Upper lobe of left lung (tissue), 6 donors: ENCODE results near the gene CCDC69. TPM values are rescaled to one million over a fixed set of nuclear protein-coding genes. Genes with fewer than 3 reads are reported as not detected.

Source experiments
- ATAC-seq, 2 donors: fragments of 200-7000 bp; cut with Tn5 transposase; one replicate each; pipeline ENCODE4 v1.9.1; 2022; ENCODE audit warnings: mild to moderate bottlenecking in 2 of 2, moderate library complexity in 2 of 2; ENCODE audit not compliant: low FRiP score in 2 of 2
- DNase-seq, 2 donors: peaks; one replicate each; pipeline ENCODE4 v3.0.0-alpha.2; 2019 to 2020
- H3K27ac ChIP-seq, 4 donors: fragments of 200-600 bp; sonication (generic); one replicate each; pipeline ENCODE4 v1.5.1; 2016 to 2019
- H3K27me3 ChIP-seq, 4 donors: fragments of 200-600 bp; sonication (generic); one replicate each; pipeline ENCODE4 v1.5.1; 2017 to 2019
- H3K36me3 ChIP-seq, 4 donors: fragments of 200-600 bp; sonication (generic); one replicate each; pipeline ENCODE4 v1.5.1; 2016 to 2019
- H3K4me1 ChIP-seq, 4 donors: fragments of 200-600 bp; sonication (generic); one replicate each; pipeline ENCODE4 v1.5.1; 2018 to 2019
- H3K4me3 ChIP-seq, 4 donors: fragments of 200-600 bp; sonication (generic); one replicate each; pipeline ENCODE4 v1.5.1; 2017 to 2019; ENCODE audit warnings: mild to moderate bottlenecking in 2 of 4, moderate library complexity in 1 of 4
- H3K9me3 ChIP-seq, 4 donors: fragments of 200-600 bp; sonication (generic); one replicate each; pipeline ENCODE4 v1.5.1; 2018 to 2019
- EP300 ChIP-seq, 4 donors: sonication (generic); formaldehyde crosslinking; IDR thresholded peaks; one replicate each; pipeline ENCODE4 v1.5.1; 2017; ENCODE audit warnings: antibody characterized with exemption in 4 of 4, control low read depth in 2 of 4
- POLR2A ChIP-seq, 4 donors: fragments of 450-650 bp; IDR thresholded peaks; one replicate each; pipeline ENCODE4 v1.5.1; 2016 to 2017; ENCODE audit warnings: antibody characterized with exemption in 4 of 4, mild to moderate bottlenecking in 2 of 4
- POLR2AphosphoS5 ChIP-seq, 2 donors: sonication (generic); formaldehyde crosslinking; IDR thresholded peaks; one replicate each; pipeline ENCODE4 v1.5.1; 2017; ENCODE audit warnings: antibody characterized with exemption in 2 of 2
- WGBS, 2 donors: methylation state at CpG; one replicate each; pipeline ENCODE4 v1.1.5; 2017 to 2018; 5-methylcytosine and 5-hydroxymethylcytosine counted together
- total RNA-seq, 6 donors: library from RNA; depleted of rRNA in 4 of 6; stranded (reverse); fragments of >200 nt in 4 of 6; gene quantifications; one replicate each; pipeline versions ENCODE4 v1.1.0 to v1.2.1, GENCODE V29; 2016 to 2021
- TF ChIP-seq, protein P1 (sequence below), 6 experiments: fragments of 450-650 bp in 4 of 6; fragments of 200-600 bp in 2 of 6; sonication (generic) in 2 of 6; IDR thresholded peaks; one replicate each; pipeline ENCODE4 v1.5.1; 2016 to 2019; ENCODE audit warnings: antibody characterized with exemption in 6 of 6
- donor health status: DM: no; HTN: no; CAD: no; lungs with moderate emphysema.
- donor health status: DM: no; HTN: yes; CAD: no; lungs with severe emphysema.

CCDC69 gene
- total RNA-seq, 6 donors from 2014 or later: 61.0 to 119 (median 92.6) TPM

DNA sequence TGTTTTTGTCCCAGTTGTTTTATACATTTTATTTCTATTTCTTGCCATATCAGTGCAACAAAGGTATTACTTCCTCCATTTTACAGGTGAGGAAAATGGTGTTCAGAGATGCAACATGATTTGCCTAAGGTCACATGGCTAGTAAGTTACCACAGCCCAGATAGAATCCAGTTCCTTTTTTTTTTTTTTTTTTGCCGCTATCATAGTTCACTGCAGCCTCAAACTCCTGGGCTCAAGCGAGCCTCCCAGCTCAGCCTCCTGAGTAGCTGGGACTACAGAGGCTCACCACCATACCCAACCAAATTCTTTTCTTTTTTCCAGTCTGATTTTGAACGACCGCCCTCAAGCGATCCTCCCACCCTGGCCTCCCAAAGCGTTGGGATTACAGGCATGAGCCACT is 480 bp upstream of the CCDC69 start:
- 87 to 91% methylated on average over 6 of the region's 6 CpGs for WGBS, 2 donors
- Histone ChIP-seq H3K36me3 (no peaks in the 10 kb centered on the region), H3K27ac (peak overlapping the region; percentile 89 to 95 (median 94)), H3K4me1 (peaks cover 35 to 51% (median 45%) of the 10 kb centered on the region in 4 donors), H3K4me3 (peak overlapping the region in 3 of 4 donors; percentile 64 to 98 (median 74)), H3K27me3 (no peaks in the 10 kb centered on the region), H3K9me3 (no peaks in the 10 kb centered on the region)
- DNase-seq (no peak), ATAC-seq (no peak)
- no peak for TF ChIP-seq EP300 (IDR thresholded peaks at IDR 0.05)
- no peak for TF ChIP-seq POLR2A (IDR thresholded peaks at IDR 0.05)
- TF ChIP-seq POLR2AphosphoS5 (IDR thresholded peaks at IDR 0.05): no peak
- TF ChIP-seq, protein P1, sequence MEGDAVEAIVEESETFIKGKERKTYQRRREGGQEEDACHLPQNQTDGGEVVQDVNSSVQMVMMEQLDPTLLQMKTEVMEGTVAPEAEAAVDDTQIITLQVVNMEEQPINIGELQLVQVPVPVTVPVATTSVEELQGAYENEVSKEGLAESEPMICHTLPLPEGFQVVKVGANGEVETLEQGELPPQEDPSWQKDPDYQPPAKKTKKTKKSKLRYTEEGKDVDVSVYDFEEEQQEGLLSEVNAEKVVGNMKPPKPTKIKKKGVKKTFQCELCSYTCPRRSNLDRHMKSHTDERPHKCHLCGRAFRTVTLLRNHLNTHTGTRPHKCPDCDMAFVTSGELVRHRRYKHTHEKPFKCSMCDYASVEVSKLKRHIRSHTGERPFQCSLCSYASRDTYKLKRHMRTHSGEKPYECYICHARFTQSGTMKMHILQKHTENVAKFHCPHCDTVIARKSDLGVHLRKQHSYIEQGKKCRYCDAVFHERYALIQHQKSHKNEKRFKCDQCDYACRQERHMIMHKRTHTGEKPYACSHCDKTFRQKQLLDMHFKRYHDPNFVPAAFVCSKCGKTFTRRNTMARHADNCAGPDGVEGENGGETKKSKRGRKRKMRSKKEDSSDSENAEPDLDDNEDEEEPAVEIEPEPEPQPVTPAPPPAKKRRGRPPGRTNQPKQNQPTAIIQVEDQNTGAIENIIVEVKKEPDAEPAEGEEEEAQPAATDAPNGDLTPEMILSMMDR (IDR thresholded peaks at IDR 0.05): no peak

DNA sequence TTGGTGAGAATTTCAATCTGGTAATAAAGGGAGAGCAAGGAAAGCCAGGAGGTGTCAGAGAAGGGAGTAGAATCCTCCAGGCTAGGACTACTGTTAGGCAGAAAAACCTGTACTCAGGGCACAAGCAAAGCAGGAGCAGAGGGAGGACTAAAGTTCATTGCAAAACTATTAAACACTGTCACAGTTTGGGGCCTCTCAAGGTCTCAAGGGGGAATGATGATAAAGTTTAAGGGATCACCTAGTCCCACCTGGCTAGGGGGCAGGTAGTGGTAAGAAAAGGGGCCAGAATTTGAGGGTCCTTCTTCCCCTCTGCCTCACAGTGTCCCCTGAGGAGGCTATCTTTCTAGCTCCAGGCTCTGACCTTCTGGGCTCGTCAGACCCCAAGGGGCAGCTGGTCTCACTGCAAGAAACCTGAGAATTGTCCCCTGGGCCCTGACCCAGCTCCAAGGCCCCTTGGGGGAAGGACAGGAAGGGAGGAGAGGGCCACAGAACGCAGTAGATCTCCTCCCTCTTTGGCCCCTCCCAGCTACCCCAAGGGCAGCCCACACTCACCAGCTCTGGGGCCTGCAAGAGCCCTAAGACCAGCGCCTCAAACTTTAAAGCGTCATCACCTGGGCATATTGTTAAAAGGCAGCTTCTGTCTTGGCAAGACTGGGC is 974 bp downstream of the CCDC69 start:
- no peaks in the 10 kb centered on the region for H3K9me3 ChIP-seq
- H3K27ac ChIP-seq: peak overlapping the region; percentile 89 to 95 (median 94)
- DNase-seq (peak in 1 of 2 donors; percentile 87), ATAC-seq (peak; percentile 78 to 82)
- H3K36me3 ChIP-seq: no peaks in the 10 kb centered on the region
- H3K27me3 ChIP-seq: no peaks in the 10 kb centered on the region
- TF ChIP-seq POLR2AphosphoS5 (IDR thresholded peaks at IDR 0.05) (peak in 1 of 2 donors; percentile 51), EP300 (IDR thresholded peaks at IDR 0.05) (no peak), POLR2A (IDR thresholded peaks at IDR 0.05) (peak in 2 of 4 donors; percentile 10 to 36)
- TF ChIP-seq, protein P1 (IDR thresholded peaks at IDR 0.05): no peak
- peak overlapping the region; percentile 63 to 98 (median 69) for H3K4me3 ChIP-seq
- peaks cover 45 to 65% (median 52%) of the 10 kb centered on the region in 4 donors for H3K4me1 ChIP-seq
- 4 to 10% methylated on average over 2 to 4 of the region's 4 CpGs for WGBS, 2 donors

DNA sequence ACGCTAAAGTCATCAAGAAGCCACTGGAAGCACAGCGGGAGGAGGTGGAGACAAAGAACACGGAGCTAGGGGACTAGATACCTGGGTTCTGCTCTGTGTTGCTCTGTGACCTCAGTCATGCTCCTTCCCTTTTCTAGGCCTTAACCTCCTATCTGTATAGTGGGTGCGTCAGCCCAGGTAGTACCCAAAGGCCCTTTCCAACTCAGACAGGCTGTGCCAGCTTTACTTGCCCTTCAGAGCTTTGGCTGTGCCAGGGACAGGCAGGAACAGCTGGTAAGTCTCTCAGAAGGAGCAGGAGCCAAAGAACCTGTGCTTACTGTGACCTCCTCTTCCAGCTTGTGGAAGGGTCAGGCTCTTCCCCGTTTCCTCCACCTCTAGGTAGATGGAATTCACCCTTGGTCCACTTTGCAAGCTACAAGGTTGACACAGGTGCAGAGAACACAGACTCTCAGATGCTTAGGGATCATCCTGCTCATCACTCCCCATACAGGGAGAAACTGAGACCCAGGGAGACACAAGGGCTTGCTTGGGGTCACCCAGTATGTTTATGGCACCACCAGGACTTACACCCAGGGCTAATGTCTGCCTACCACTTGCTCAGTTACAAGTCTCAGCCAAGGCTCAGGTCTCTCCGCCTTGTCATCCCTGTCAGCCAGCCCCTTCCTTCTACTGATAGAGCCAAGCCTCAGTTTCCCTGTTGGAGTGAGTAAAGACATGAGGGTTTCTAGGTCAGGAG is 1.7 kb downstream of the CCDC69 start:
- Histone ChIP-seq H3K9me3 (no peaks in the 10 kb centered on the region), H3K4me3 (peak overlapping the region in 3 of 4 donors; percentile 64 to 98 (median 74)), H3K27me3 (no peaks in the 10 kb centered on the region), H3K4me1 (peaks cover 46 to 69% (median 53%) of the 10 kb centered on the region in 4 donors), H3K36me3 (no peaks in the 10 kb centered on the region), H3K27ac (peak overlapping the region; percentile 89 to 95 (median 94))
- TF ChIP-seq POLR2A (IDR thresholded peaks at IDR 0.05) (no peak), POLR2AphosphoS5 (IDR thresholded peaks at IDR 0.05) (no peak), EP300 (IDR thresholded peaks at IDR 0.05) (no peak)
- TF ChIP-seq, protein P1 (IDR thresholded peaks at IDR 0.05): no peak
- 74 to 77% methylated on average over 5 to 6 of the region's 6 CpGs for WGBS, 2 donors
- ATAC-seq (no peak), DNase-seq (no peak)

DNA sequence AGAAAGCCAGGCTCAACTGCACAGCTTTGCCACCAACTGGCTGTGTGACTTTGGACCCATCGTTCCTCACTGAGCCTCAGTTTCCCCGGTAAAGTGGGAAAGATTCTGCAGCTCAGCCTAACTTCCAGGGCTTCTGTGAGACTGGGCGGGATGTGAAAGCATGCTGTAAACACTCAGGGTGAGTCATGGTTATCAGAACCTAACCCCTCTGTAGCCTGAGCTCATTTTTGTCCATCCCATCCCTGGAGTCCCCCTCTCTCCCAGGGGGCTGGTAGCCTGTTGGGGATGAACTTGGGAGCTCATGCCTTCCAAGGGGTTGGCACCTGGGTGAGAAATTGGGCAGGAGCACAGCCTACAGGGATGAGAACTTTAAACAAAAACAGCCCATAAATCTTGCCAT is 2.3 kb downstream of the CCDC69 start:
- H3K27me3 ChIP-seq: no peaks in the 10 kb centered on the region
- no peak for DNase-seq
- no peaks in the 10 kb centered on the region for H3K9me3 ChIP-seq
- H3K4me3 ChIP-seq: peak overlapping the region in 2 of 4 donors; percentile 74 to 98
- H3K4me1 ChIP-seq: peaks cover 46 to 69% (median 53%) of the 10 kb centered on the region in 4 donors
- no peak for TF ChIP-seq EP300 (IDR thresholded peaks at IDR 0.05)
- TF ChIP-seq POLR2A (IDR thresholded peaks at IDR 0.05): no peak
- no peak for TF ChIP-seq POLR2AphosphoS5 (IDR thresholded peaks at IDR 0.05)
- TF ChIP-seq, protein P1 (IDR thresholded peaks at IDR 0.05): no peak
- ATAC-seq: no peak
- H3K27ac ChIP-seq: peak overlapping the region; percentile 45 to 95 (median 94)
- H3K36me3 ChIP-seq: no peaks in the 10 kb centered on the region
- WGBS, 2 donors: 82 to 84% methylated on average over 2 to 3 of the region's 3 CpGs
